H9 (cell line): ENCODE results near the gene LRIG1. TPM values are rescaled to one million over a fixed set of nuclear protein-coding genes. Genes with fewer than 3 reads are reported as not detected.

ENCODE experiments used
- DNase-seq: peaks from one replicate; pipeline ENCODE4 v3.0.0-alpha.2; 2017
- H2AFZ ChIP-seq: one replicate; pipeline ENCODE4 v1.6.1; 2013; ENCODE audit warnings: mild to moderate bottlenecking, low read length, control low read depth, moderate library complexity
- H2AK5ac ChIP-seq: 2 replicates; pipeline ENCODE4 v1.6.1; 2013; ENCODE audit warnings: low read length, control low read depth, mixed read lengths; ENCODE audit not compliant: insufficient read length
- H2BK120ac ChIP-seq: one replicate; pipeline ENCODE4 v1.6.1; 2013; ENCODE audit warnings: low read depth, mild to moderate bottlenecking, low read length, control low read depth, inconsistent platforms; ENCODE audit not compliant: poor library complexity, severe bottlenecking
- H2BK12ac ChIP-seq: 2 replicates; pipeline ENCODE4 v1.6.1; 2013; ENCODE audit warnings: low read length, control low read depth, mixed read lengths, low read depth; ENCODE audit not compliant: insufficient read length
- H2BK15ac ChIP-seq: 2 replicates; pipeline ENCODE4 v1.6.1; 2013; ENCODE audit warnings: low read depth, low read length, control low read depth
- H2BK20ac ChIP-seq: one replicate; pipeline ENCODE4 v1.6.1; 2013; ENCODE audit warnings: low read depth, mild to moderate bottlenecking, low read length, control low read depth, inconsistent platforms; ENCODE audit not compliant: poor library complexity, severe bottlenecking
- H2BK5ac ChIP-seq: 2 replicates; pipeline ENCODE4 v1.6.1; 2013; ENCODE audit warnings: low read length, control low read depth, mixed read lengths; ENCODE audit not compliant: insufficient read length
- H3K14ac ChIP-seq: 2 replicates; pipeline ENCODE4 v1.6.1; 2013; ENCODE audit warnings: low read length, control low read depth; ENCODE audit not compliant: insufficient read depth
- H3K18ac ChIP-seq: 2 replicates; pipeline ENCODE4 v1.6.1; 2013; ENCODE audit warnings: low read depth, mild to moderate bottlenecking, mixed read lengths, low read length, control low read depth; ENCODE audit not compliant: insufficient read length
- H3K23ac ChIP-seq: 2 replicates; pipeline ENCODE4 v1.6.1; 2013; ENCODE audit warnings: low read length, control low read depth, mixed read lengths, low read depth; ENCODE audit not compliant: insufficient read length
- H3K23me2 ChIP-seq: 2 replicates; pipeline ENCODE4 v1.6.1; 2013; ENCODE audit warnings: low read depth, mild to moderate bottlenecking, mixed read lengths, low read length, control low read depth; ENCODE audit not compliant: insufficient read length, poor library complexity, severe bottlenecking
- H3K27ac ChIP-seq: 2 replicates; pipeline ENCODE4 v1.5.1; 2013; ENCODE audit warnings: low read length, control low read depth, mixed read lengths, low read depth; ENCODE audit not compliant: insufficient read length
- H3K27me3 ChIP-seq: 2 replicates; pipeline ENCODE4 v1.6.1; 2013; ENCODE audit warnings: low read length, control low read depth, inconsistent platforms; ENCODE audit not compliant: insufficient read depth
- H3K4ac ChIP-seq: 2 replicates; pipeline ENCODE4 v1.6.1; 2013; ENCODE audit warnings: low read depth, mild to moderate bottlenecking, control low read depth, inconsistent platforms, low read length, moderate library complexity
- H3K4me1 ChIP-seq: 2 replicates; pipeline ENCODE4 v1.6.1; 2013; ENCODE audit warnings: low read length, control low read depth, inconsistent platforms; ENCODE audit not compliant: insufficient read depth
- H3K4me2 ChIP-seq: 2 replicates; pipeline ENCODE4 v1.6.1; 2013; ENCODE audit warnings: low read length, control low read depth, mixed read lengths; ENCODE audit not compliant: insufficient read length, insufficient read depth
- H3K56ac ChIP-seq: 2 replicates; pipeline ENCODE4 v1.6.1; 2013; ENCODE audit warnings: low read depth, mild to moderate bottlenecking, mixed read lengths, low read length, control low read depth; ENCODE audit not compliant: insufficient read length
- H3K79me1 ChIP-seq: 2 replicates; pipeline ENCODE4 v1.6.1; 2013; ENCODE audit warnings: low read depth, mild to moderate bottlenecking, moderate library complexity, low read length, control low read depth, inconsistent platforms; ENCODE audit not compliant: insufficient read depth, poor library complexity, severe bottlenecking
- H3K79me2 ChIP-seq: 2 replicates; pipeline ENCODE4 v1.6.1; 2013; ENCODE audit warnings: low read length, control low read depth, inconsistent platforms; ENCODE audit not compliant: insufficient read depth
- H3K9ac ChIP-seq: 2 replicates; pipeline ENCODE4 v1.6.1; 2013; ENCODE audit warnings: low read length, control low read depth, mixed read lengths; ENCODE audit not compliant: insufficient read length; ENCODE audit errors: extremely low read depth
- H3K9me3 ChIP-seq: one replicate; pipeline ENCODE4 v1.6.1; 2013; ENCODE audit warnings: low read depth, low read length, inconsistent platforms; ENCODE audit not compliant: control insufficient read depth
- H3T11ph ChIP-seq: one replicate; pipeline ENCODE4 v1.6.1; 2013; ENCODE audit warnings: mild to moderate bottlenecking, low read length, control low read depth, inconsistent platforms
- H4K20me1 ChIP-seq: one replicate; pipeline ENCODE4 v1.6.1; 2013; ENCODE audit not compliant: control insufficient read depth, insufficient read length, insufficient read depth
- H4K5ac ChIP-seq: 2 replicates; pipeline ENCODE4 v1.6.1; 2013; ENCODE audit warnings: low read depth, mild to moderate bottlenecking, mixed read lengths, low read length, control low read depth; ENCODE audit not compliant: insufficient read length
- H4K8ac ChIP-seq: replicated peaks from 2 replicates; pipeline ENCODE4 v1.6.1; 2013; ENCODE audit warnings: low read length, control low read depth, mixed read lengths, low read depth; ENCODE audit not compliant: insufficient read length
- H4K91ac ChIP-seq: 2 replicates; pipeline ENCODE4 v1.6.1; 2013; ENCODE audit warnings: low read depth, mild to moderate bottlenecking, moderate library complexity, mixed read lengths, low read length, control low read depth; ENCODE audit not compliant: insufficient read length
- H3K27ac Mint-ChIP-seq, 3 experiments: 2 replicates in 2 of 3; 3 replicates in 1 of 3; pipeline ENCODE4 v1.8.0; 2020 to 2021; ENCODE audit warnings: mixed read lengths in 3 of 3, mild to moderate bottlenecking in 1 of 3, moderate library complexity in 1 of 3
- H3K27me3 Mint-ChIP-seq: 2 replicates; pipeline ENCODE4 v1.8.0; 2021; ENCODE audit warnings: low read depth, mild to moderate bottlenecking, moderate library complexity, mixed read lengths
- H3K36me3 Mint-ChIP-seq, 3 experiments: 2 replicates in 2 of 3; 3 replicates in 1 of 3; pipeline ENCODE4 v1.8.0; 2020 to 2021; ENCODE audit warnings: low read depth in 3 of 3, mixed read lengths in 3 of 3; ENCODE audit not compliant: insufficient read depth in 1 of 3
- H3K4me1 Mint-ChIP-seq, 2 experiments: 2 replicates each; pipeline ENCODE4 v1.8.0; 2020; ENCODE audit warnings: mixed read lengths in 2 of 2
- H3K4me3 Mint-ChIP-seq, 2 experiments: 2 replicates in 1 of 2; 3 replicates in 1 of 2; pipeline ENCODE4 v1.8.0; 2020 to 2021; ENCODE audit warnings: mild to moderate bottlenecking in 2 of 2, mixed read lengths in 2 of 2, moderate library complexity in 1 of 2
- H3K9me3 Mint-ChIP-seq, 2 experiments: 2 replicates in 1 of 2; 3 replicates in 1 of 2; pipeline ENCODE4 v1.8.0; 2020; ENCODE audit warnings: mild to moderate bottlenecking in 2 of 2, mixed read lengths in 2 of 2, moderate library complexity in 1 of 2
- WGBS: extraction: QIAGEN DNeasy Blood & Tissue Kit; methylation state at CpG from one replicate; pipeline ENCODE4 v1.1.7; 2013; ENCODE audit warnings: missing lambda C conversion rate, low lambda C conversion rate, mixed read lengths; ENCODE audit not compliant: insufficient read length; ENCODE audit errors: extremely low coverage; 5-methylcytosine and 5-hydroxymethylcytosine counted together
- total RNA-seq: library from RNA; stranded (reverse); gene quantifications from 2 replicates; pipeline ENCODE4 v1.2.1, GENCODE V29; 2021
- TF ChIP-seq, protein P1 (sequence below): fragments of 200-600 bp; sonication (generic); conservative IDR thresholded peaks from 3 replicates; pipeline ENCODE4 v1.8.0; 2021; ENCODE audit warnings: antibody characterized with exemption, mild to moderate bottlenecking

Gene LRIG1
- total RNA-seq, 1 experiment from 2014 or later: 70.3 TPM

DNA sequence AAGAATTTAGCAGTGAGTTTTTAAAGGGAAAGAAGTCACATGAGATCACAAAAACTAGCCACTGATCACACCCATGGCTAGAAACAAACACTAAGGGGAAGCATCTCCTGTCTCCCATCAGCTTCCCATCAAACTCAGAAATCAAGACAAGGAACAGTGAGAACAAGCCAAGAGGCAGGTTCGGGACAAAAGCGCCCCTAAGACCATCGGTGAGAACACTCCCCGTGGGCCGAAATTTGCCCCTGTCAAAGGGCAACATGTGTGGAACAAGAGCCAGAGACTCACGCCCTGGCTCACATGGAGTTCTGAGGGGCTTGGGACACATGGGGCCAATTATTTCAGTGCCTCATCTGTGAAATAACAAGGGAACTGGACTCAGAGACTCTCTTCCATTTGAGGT lies 49.1 kb downstream of the LRIG1 start:
- H3K4me3 Mint-ChIP-seq: no peak overlapping the region
- H3K9me3 ChIP-seq: no peaks in the 10 kb centered on the region
- TF ChIP-seq, protein P1, sequence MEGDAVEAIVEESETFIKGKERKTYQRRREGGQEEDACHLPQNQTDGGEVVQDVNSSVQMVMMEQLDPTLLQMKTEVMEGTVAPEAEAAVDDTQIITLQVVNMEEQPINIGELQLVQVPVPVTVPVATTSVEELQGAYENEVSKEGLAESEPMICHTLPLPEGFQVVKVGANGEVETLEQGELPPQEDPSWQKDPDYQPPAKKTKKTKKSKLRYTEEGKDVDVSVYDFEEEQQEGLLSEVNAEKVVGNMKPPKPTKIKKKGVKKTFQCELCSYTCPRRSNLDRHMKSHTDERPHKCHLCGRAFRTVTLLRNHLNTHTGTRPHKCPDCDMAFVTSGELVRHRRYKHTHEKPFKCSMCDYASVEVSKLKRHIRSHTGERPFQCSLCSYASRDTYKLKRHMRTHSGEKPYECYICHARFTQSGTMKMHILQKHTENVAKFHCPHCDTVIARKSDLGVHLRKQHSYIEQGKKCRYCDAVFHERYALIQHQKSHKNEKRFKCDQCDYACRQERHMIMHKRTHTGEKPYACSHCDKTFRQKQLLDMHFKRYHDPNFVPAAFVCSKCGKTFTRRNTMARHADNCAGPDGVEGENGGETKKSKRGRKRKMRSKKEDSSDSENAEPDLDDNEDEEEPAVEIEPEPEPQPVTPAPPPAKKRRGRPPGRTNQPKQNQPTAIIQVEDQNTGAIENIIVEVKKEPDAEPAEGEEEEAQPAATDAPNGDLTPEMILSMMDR: no peak
- peaks cover 47 to 79% (median 70%) of the 10 kb centered on the region in 3 experiments; a peak in 6 of 7 replicates for H3K36me3 Mint-ChIP-seq
- peak overlapping the region; percentile 49 to 89 (median 84); a peak in 5 of 7 replicates for H3K27ac Mint-ChIP-seq
- no peak overlapping the region for H3K27ac ChIP-seq
- no peak overlapping the region for H3K4ac ChIP-seq
- H2BK12ac ChIP-seq: no peak overlapping the region
- no peak overlapping the region for H3K23ac ChIP-seq
- H3K27me3 Mint-ChIP-seq: no peaks in the 10 kb centered on the region; the same call in 1 of the 2 replicates
- H2BK120ac ChIP-seq: no peak overlapping the region
- H3K4me1 Mint-ChIP-seq: peaks cover 39 to 61% of the 10 kb centered on the region in 2 experiments
- no peak overlapping the region for H3K14ac ChIP-seq
- peaks cover 7% of the 10 kb centered on the region; the same call in 1 of the 2 replicates for H3K4me1 ChIP-seq
- WGBS: no CpG with 5 or more reads among the region's 6 CpGs
- no peak overlapping the region for H4K8ac ChIP-seq
- H2AFZ ChIP-seq: no peak overlapping the region
- no peak overlapping the region for H3T11ph ChIP-seq
- no peaks in the 10 kb centered on the region for H3K23me2 ChIP-seq
- DNase-seq: no peak
- no peak overlapping the region for H3K18ac ChIP-seq
- no peak overlapping the region for H4K91ac ChIP-seq
- no peak overlapping the region for H3K9ac ChIP-seq
- H3K9me3 Mint-ChIP-seq: no peaks in the 10 kb centered on the region
- H3K79me2 ChIP-seq: peaks cover 13% of the 10 kb centered on the region; the same call in 1 of the 2 replicates
- no peak overlapping the region for H4K5ac ChIP-seq
- no peak overlapping the region for H2BK5ac ChIP-seq
- no peaks in the 10 kb centered on the region for H4K20me1 ChIP-seq
- no peak overlapping the region for H3K56ac ChIP-seq
- H3K4me2 ChIP-seq: no peak overlapping the region
- no peak overlapping the region for H2BK15ac ChIP-seq
- H3K27me3 ChIP-seq: no peaks in the 10 kb centered on the region
- H2BK20ac ChIP-seq: no peak overlapping the region
- H3K79me1 ChIP-seq: peaks cover 10% of the 10 kb centered on the region
- no peak overlapping the region for H2AK5ac ChIP-seq
